Measurements from ENCODE around the gene HCFC1R1. TPM values are rescaled to one million over a fixed set of nuclear protein-coding genes. Genes with fewer than 3 reads are reported as not detected.

The HCFC1R1 gene
- total and polyA plus RNA-seq, 11 donors, result 32.8 to 189 (median 54.6) TPM

DNA sequence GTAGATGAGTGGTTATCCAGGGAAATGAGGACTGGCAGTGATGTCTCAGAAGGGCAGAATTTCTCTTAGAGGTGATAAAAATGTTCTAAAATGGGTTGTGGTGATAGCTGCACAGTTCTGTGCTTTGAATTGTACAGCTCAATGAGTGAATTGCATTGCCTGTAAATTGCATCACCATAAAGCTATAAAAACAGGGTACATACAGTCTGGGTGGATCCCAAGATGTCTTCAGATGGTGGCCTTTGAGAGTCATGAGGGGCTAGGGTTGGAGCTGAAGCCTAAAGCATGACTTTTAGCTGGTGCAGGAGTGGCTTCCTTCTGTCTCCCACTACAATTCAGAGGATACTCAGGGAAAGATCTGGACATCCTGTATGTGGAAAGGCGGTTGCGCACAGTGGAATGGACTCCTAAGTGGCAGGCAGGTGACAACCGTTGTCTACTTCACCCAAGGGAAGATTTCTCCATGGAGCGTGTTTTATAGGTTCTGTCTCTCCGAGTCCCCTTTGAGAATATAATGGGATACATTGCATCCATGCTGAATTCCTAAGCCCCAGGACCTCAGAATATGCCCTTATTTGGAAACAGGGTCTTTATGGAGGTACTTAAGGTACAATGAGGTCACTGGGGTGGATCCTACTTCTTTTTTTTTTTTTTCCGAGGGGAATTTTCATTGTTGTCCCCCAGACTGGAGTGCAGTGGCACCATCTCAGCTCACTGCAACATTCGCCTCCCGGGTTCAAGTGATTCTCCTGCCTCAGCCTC, 40.1 kb upstream of the HCFC1R1 start:
- H3K4me3 ChIP-seq, result no peak overlapping the region
- peak overlapping the region in 10 of 12 donors; percentile 62 to 95 (median 87) for H3K27ac ChIP-seq
- H3K27me3 ChIP-seq, result no peaks in the 10 kb centered on the region
- WGBS, 4 donors, result 85 to 91% (median 86%) methylated on average over 8 of the region's 8 CpGs
- intact Hi-C loops (cut with DNase I), result loop anchor here in 4 of 10 donors (2.0 to 5.0 kb wide), 4 partner anchors 23 to 98 kb away; partner anchors contain the start of gene ZSCAN10 (in 1 of the 4)
- H3K9me3 ChIP-seq, result no peaks in the 10 kb centered on the region
- H3K4me1 ChIP-seq, result peaks cover 0 to 64% (median 24%) of the 10 kb centered on the region in 12 donors
- DNase-seq, result no peak
- TF ChIP-seq, protein P1, sequence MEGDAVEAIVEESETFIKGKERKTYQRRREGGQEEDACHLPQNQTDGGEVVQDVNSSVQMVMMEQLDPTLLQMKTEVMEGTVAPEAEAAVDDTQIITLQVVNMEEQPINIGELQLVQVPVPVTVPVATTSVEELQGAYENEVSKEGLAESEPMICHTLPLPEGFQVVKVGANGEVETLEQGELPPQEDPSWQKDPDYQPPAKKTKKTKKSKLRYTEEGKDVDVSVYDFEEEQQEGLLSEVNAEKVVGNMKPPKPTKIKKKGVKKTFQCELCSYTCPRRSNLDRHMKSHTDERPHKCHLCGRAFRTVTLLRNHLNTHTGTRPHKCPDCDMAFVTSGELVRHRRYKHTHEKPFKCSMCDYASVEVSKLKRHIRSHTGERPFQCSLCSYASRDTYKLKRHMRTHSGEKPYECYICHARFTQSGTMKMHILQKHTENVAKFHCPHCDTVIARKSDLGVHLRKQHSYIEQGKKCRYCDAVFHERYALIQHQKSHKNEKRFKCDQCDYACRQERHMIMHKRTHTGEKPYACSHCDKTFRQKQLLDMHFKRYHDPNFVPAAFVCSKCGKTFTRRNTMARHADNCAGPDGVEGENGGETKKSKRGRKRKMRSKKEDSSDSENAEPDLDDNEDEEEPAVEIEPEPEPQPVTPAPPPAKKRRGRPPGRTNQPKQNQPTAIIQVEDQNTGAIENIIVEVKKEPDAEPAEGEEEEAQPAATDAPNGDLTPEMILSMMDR (IDR thresholded peaks at IDR 0.05), result no peak
- TF ChIP-seq POLR2A (IDR thresholded peaks at IDR 0.05), result no peak
- peaks cover 0 to 15% (median 6%) of the 10 kb centered on the region in 9 donors for H3K36me3 ChIP-seq
- ATAC-seq, result no peak

DNA sequence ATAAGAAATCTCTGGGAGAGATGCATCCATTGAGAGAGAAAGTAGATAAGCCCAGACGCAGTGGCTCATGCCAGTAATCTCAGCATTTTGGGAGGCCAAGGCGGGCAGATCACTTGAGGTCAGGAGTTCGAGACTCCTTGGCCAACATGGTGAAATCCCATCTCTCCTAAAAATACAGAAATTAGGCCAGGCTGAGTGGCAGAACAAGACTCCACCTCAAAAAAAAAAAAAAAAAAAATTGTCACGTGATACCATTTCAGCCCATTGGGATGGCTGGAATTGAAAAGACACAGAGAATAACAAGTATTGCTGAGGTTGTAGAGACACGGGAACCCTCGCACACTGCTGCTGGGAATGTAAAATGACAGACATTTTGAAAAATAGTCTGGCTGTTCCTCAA, 38.8 kb upstream of the HCFC1R1 start:
- intact Hi-C loops (cut with DNase I), result loop anchor here in 3 of 10 donors (5.0 kb wide), 3 partner anchors 35 to 100 kb away; partner anchors contain the start of gene ZSCAN10 (in 1 of the 3)
- Histone ChIP-seq H3K27me3 (no peaks in the 10 kb centered on the region), H3K9me3 (no peaks in the 10 kb centered on the region), H3K4me3 (no peak overlapping the region), H3K36me3 (peaks cover 0 to 3% (median 0%) of the 10 kb centered on the region in 9 donors), H3K27ac (no peak overlapping the region), H3K4me1 (peaks cover 0 to 63% (median 31%) of the 10 kb centered on the region in 12 donors)
- ATAC-seq (no peak), DNase-seq (no peak)
- 87 to 92% (median 91%) methylated on average over 6 of the region's 6 CpGs for WGBS, 4 donors
- no peak for TF ChIP-seq POLR2A (IDR thresholded peaks at IDR 0.05)
- TF ChIP-seq, protein P1 (IDR thresholded peaks at IDR 0.05), result no peak

DNA sequence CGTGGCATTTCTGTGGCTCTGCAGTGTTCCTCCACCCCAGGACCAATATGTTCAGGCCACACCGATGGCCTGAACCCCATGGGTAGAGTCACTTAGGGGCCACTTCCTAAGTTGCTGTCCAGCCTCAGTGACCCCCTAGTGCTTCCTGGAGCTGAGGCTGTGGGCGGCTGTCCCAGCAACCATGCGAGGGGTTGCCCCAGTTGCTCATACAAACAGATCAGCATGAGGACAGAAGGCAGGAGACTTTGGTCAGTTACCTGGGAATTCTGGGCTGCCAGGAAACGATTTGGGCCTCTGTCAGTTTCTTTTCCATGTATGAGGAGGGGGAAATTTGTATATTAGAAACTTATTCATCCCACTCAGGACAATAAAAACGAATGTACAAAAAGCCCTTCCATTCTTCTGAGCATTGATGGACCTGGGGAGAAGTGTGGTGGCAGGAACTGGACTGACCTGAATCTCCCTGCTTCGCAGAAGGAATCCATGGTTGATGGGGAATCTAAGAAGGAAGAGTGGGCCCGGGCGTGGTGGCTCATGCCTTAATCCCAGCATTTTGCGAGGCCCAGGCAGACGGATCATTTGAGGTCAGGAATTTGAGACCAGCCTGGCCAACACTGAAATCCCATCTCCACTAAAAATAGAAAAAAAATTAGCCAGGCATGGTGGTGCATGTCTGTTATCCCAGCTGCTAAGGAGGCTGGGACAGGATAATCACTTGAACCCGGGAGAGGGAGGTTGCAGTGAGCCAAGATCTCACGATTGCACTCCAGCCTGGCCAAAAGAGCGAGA, 36.8 kb upstream of the HCFC1R1 start:
- no peaks in the 10 kb centered on the region for H3K27me3 ChIP-seq
- intact Hi-C loops (cut with DNase I), result loop anchor here in 3 of 10 donors (5.0 kb wide), 3 partner anchors 37 to 102 kb away; partner anchors contain the start of gene ZSCAN10 (in 1 of the 3)
- H3K9me3 ChIP-seq, result no peaks in the 10 kb centered on the region
- WGBS, 4 donors, result 59 to 72% (median 69%) methylated on average over 10 to 14 of the region's 14 CpGs
- DNase-seq (no peak), ATAC-seq (no peak)
- TF ChIP-seq, protein P1 (IDR thresholded peaks at IDR 0.05), result no peak
- TF ChIP-seq POLR2A (IDR thresholded peaks at IDR 0.05), result no peak
- H3K4me3 ChIP-seq, result no peak overlapping the region
- peak overlapping the region in 6 of 12 donors; percentile 87 to 92 (median 88) for H3K27ac ChIP-seq
- no peaks in the 10 kb centered on the region for H3K36me3 ChIP-seq
- H3K4me1 ChIP-seq, result peaks cover 0 to 68% (median 26%) of the 10 kb centered on the region in 12 donors
